ENCODE data around the gene XG.

DNA sequence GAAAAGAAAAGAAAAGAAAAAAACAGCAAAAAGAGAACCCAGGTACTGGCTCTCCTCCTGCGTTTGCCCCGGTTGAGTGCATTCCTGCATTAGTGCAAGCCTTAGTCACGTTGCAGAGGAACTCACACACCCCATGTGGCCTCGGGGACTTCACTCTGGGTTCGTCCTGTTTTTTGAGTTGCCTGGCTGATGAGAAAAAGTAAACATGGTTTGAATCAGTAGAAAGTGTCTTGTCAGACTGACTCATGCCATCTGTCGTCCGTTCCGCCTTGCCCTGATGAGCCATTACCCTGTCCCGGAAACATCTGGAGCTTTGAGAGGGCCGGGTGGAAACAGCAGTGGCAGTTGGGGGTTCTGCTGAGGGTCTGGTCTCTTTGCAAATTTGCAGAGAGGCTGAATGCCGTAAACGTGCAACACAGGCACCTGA, 44.5 kb upstream of the XG start:
- TF ChIP-seq, protein P1, sequence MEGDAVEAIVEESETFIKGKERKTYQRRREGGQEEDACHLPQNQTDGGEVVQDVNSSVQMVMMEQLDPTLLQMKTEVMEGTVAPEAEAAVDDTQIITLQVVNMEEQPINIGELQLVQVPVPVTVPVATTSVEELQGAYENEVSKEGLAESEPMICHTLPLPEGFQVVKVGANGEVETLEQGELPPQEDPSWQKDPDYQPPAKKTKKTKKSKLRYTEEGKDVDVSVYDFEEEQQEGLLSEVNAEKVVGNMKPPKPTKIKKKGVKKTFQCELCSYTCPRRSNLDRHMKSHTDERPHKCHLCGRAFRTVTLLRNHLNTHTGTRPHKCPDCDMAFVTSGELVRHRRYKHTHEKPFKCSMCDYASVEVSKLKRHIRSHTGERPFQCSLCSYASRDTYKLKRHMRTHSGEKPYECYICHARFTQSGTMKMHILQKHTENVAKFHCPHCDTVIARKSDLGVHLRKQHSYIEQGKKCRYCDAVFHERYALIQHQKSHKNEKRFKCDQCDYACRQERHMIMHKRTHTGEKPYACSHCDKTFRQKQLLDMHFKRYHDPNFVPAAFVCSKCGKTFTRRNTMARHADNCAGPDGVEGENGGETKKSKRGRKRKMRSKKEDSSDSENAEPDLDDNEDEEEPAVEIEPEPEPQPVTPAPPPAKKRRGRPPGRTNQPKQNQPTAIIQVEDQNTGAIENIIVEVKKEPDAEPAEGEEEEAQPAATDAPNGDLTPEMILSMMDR (IDR thresholded peaks at IDR 0.05; ENCODE audit: low read length) = no peak
- TF ChIP-seq EZH2 (optimal IDR thresholded peaks at IDR 0.05; ENCODE audit: low read depth, low read length) = no peak
